Coronary artery (tissue), 2 donors: ENCODE measurements around the gene CSF1R.

ENCODE experiments used
- DNase-seq: peaks from one replicate; pipeline ENCODE4 v3.0.0-alpha.2; 2017; ENCODE audit warnings: low spot score
- H3K27ac ChIP-seq, 2 donors: fragments of 200-600 bp; sonication (generic); one replicate each; pipeline ENCODE4 v1.5.1; 2016 to 2019
- H3K4me3 ChIP-seq: fragments of 200-600 bp; sonication (generic); 2 replicates; pipeline ENCODE4 v1.5.1; 2016; ENCODE audit warnings: mild to moderate bottlenecking, moderate library complexity
- CTCF ChIP-seq: fragments of 200-600 bp; sonication (generic); IDR thresholded peaks from one replicate; pipeline ENCODE4 v1.5.1; 2019; ENCODE audit warnings: antibody characterized with exemption

Gene CSF1R

GRCh38 chr5:150131461-150131860, 45.1 kb upstream of the CSF1R start:
- DNase-seq: no peak
- Histone ChIP-seq H3K27ac (peak overlapping the region in 1 of 2 donors; percentile 98), H3K4me3 (no peak overlapping the region)
- TF ChIP-seq CTCF: no peak

- DNase-seq: no peak
- Histone ChIP-seq H3K4me3 (no peak overlapping the region), H3K27ac (peak overlapping the region; percentile 43 to 79)
- TF ChIP-seq CTCF: no peak
Measured at GRCh38 chr5:150130493-150130922, 44.2 kb upstream of the CSF1R start.

- peak; percentile 90 for DNase-seq
- H3K27ac ChIP-seq: peak overlapping the region; percentile 43 to 79
- peak overlapping the region; percentile 48 for H3K4me3 ChIP-seq
- TF ChIP-seq CTCF: peak; percentile 88
Measured at GRCh38 chr5:150129813-150130492, 43.6 kb upstream of the CSF1R start.

GRCh38 chr5:150129454-150129812, 43.1 kb upstream of the CSF1R start:
- DNase-seq: no peak
- Histone ChIP-seq H3K4me3 (peak overlapping the region; percentile 48), H3K27ac (peak overlapping the region; percentile 43 to 79)
- no peak for TF ChIP-seq CTCF

GRCh38 chr5:150126921-150127265, 40.5 kb upstream of the CSF1R start:
- Histone ChIP-seq H3K4me3 (no peak overlapping the region), H3K27ac (peak overlapping the region; percentile 25 to 45)
- TF ChIP-seq CTCF: no peak
- no peak for DNase-seq

GRCh38 chr5:150126199-150126920, 40.0 kb upstream of the CSF1R start:
- DNase-seq: no peak
- peak overlapping the region; percentile 25 to 45 for H3K27ac ChIP-seq
- TF ChIP-seq CTCF: no peak
- H3K4me3 ChIP-seq: no peak overlapping the region

- DNase-seq: no peak
Measured at GRCh38 chr5:150125334-150125733, 39.0 kb upstream of the CSF1R start.

More at GRCh38 chr5:150125334-150125733, 39.0 kb upstream of the CSF1R start:
- Histone ChIP-seq H3K4me3 (no peak overlapping the region), H3K27ac (peak overlapping the region; percentile 23 to 25)
- no peak for TF ChIP-seq CTCF
